Measurements from ENCODE around the gene MTSS2. TPM values are rescaled to one million over a fixed set of nuclear protein-coding genes. Genes with fewer than 3 reads are reported as not detected.

The MTSS2 gene
- total RNA-seq, result 9.4 and 11.0 TPM in 2 replicates

GRCh38 chr16:70685938-70686375 lies at the start of gene MTSS2:
Gene MTSS2, minus strand, starts transcription at chr16:70686053. Its CDS starts 262 bp downstream, at chr16:70685791.

GRCh38 chr16:70646260-70647241 lies 39.3 kb downstream of the MTSS2 start, which contains the start of gene IL34:
Gene IL34, plus strand, starts transcription at chr16:70646559. Its CDS starts 389 bp downstream, at chr16:70646948.

Other genes with a start within 250 kb of the MTSS2 start
- gene ST3GAL2, start 247.0 kb downstream of the MTSS2 start, total RNA-seq, result 21.4 and 27.0 TPM in 2 replicates
- 5.2 and 7.0 TPM in 2 replicates for gene FCSK, start 231.5 kb downstream of the MTSS2 start, total RNA-seq
- 81.7 and 104 TPM in 2 replicates for gene COG4, start 162.5 kb downstream of the MTSS2 start, total RNA-seq
- gene SF3B3, start 162.2 kb downstream of the MTSS2 start, total RNA-seq, result 97.8 and 130 TPM in 2 replicates
- gene IL34, start 39.5 kb downstream of the MTSS2 start, total RNA-seq, result 0.77 and 13.2 TPM in 2 replicates
- 18.0 and 19.4 TPM in 2 replicates for gene VAC14, start 115.1 kb upstream of the MTSS2 start, total RNA-seq

All from regular cardiac myocyte (primary cell).